HepG2 (cell line): ENCODE measurements around the gene NXPE3. TPM values are rescaled to one million over a fixed set of nuclear protein-coding genes. Genes with fewer than 3 reads are reported as not detected.

ENCODE experiments used
- ATAC-seq: fragments of 200-7000 bp; cut with Tn5 transposase; 3 replicates; pipeline ENCODE4 v1.9.1; 2020; ENCODE audit warnings: mild to moderate bottlenecking, moderate library complexity
- BruUV-seq: library from RNA; stranded (reverse); fragments of 400-500 nt; replicated peaks from 2 replicates; lab custom pipeline; 2021; lab: Mats Ljungman, UMichigan
- CTCF ChIA-PET: fragments of 300-600 bp; formaldehyde crosslinking; extraction: SDS; loops from one replicate; lab custom pipeline; 2021; ENCODE audit warnings: low total read pairs, inconsistent platforms, low intra/inter-chr PET ratio; lab: Yijun Ruan, JAX
- POLR2A ChIA-PET: fragments of 350-600 bp; sonication (Branson Sonifier 250); formaldehyde crosslinking; loops from one replicate; lab custom pipeline; 2020; ENCODE audit warnings: antibody characterized with exemption, inconsistent platforms; lab: Yijun Ruan, JAX
- DNase-seq: peaks from one replicate; pipeline ENCODE4 v3.0.0-alpha.2; 2015; ENCODE audit warnings: low spot score
- FAIRE-seq: peaks from 3 replicates; lab custom pipeline; 2011; peaks lifted over from hg19 to GRCh38; lab: Jason Lieb, UNC
- H2AFZ ChIP-seq: one replicate; pipeline ENCODE4 v1.6.1; 2011; ENCODE audit warnings: low read length, inconsistent platforms
- H3K27ac ChIP-seq: fragments of 300-600 bp; 3 replicates; pipeline ENCODE4 v1.8.0; 2011; ENCODE audit warnings: mixed run types, mild to moderate bottlenecking, mixed read lengths, low read length, inconsistent platforms; ENCODE audit not compliant: insufficient read depth; ENCODE audit errors: extremely low read length
- H3K27me3 ChIP-seq, 2 experiments: fragments of 200-600 bp in 1 of 2; 2 replicates in 1 of 2; 3 replicates in 1 of 2; pipeline versions ENCODE4 v1.6.0 to v1.8.0; 2011; ENCODE audit warnings: low read length in 2 of 2, mild to moderate bottlenecking in 2 of 2, moderate library complexity in 2 of 2, inconsistent platforms in 1 of 2; ENCODE audit not compliant: insufficient read depth in 2 of 2, control insufficient read depth in 1 of 2
- H3K36me3 ChIP-seq, 2 experiments: fragments of 200-600 bp in 1 of 2; replicated peaks in 1 of 2; 2 replicates in 1 of 2; 3 replicates in 1 of 2; pipeline versions ENCODE4 v1.5.1 to v1.8.0; 2011; ENCODE audit warnings: low read length in 2 of 2, inconsistent platforms in 1 of 2; ENCODE audit not compliant: insufficient read depth in 2 of 2, control insufficient read depth in 1 of 2
- H3K4me1 ChIP-seq: 2 replicates; pipeline ENCODE4 v1.5.1; 2012; ENCODE audit warnings: low read length, inconsistent platforms; ENCODE audit not compliant: insufficient read depth
- H3K4me2 ChIP-seq: 2 replicates; pipeline ENCODE4 v1.6.0; 2011; ENCODE audit warnings: low read depth, low read length, inconsistent platforms
- H3K4me3 ChIP-seq, 3 experiments: fragments of 200-600 bp in 1 of 3; sonication (generic), shearing (Covaris generic) in 1 of 3; replicated peaks in 1 of 3; 2 replicates each; pipeline ENCODE4 v1.5.1; 2011 to 2016; ENCODE audit warnings: low read length in 3 of 3, inconsistent platforms in 2 of 3, low read depth in 2 of 3, mild to moderate bottlenecking in 2 of 3, control low read depth in 1 of 3, mixed read lengths in 1 of 3; ENCODE audit not compliant: insufficient read depth in 1 of 3
- H3K79me2 ChIP-seq: one replicate; pipeline ENCODE4 v1.6.1; 2011; ENCODE audit warnings: low read length, inconsistent platforms; ENCODE audit not compliant: insufficient read depth
- H3K9ac ChIP-seq: 2 replicates; pipeline ENCODE4 v1.6.0; 2011; ENCODE audit warnings: mild to moderate bottlenecking, low read depth, low read length, inconsistent platforms; ENCODE audit not compliant: insufficient read depth
- H3K9me3 ChIP-seq: 2 replicates; pipeline ENCODE4 v1.5.1; 2012; ENCODE audit warnings: mild to moderate bottlenecking, low read length
- H4K20me1 ChIP-seq: 2 replicates; pipeline ENCODE4 v1.6.0; 2011; ENCODE audit warnings: inconsistent platforms, mild to moderate bottlenecking, low read length, moderate library complexity; ENCODE audit not compliant: insufficient read depth
- CCAR2 ChIP-seq: fragments of 200-400 bp; formaldehyde crosslinking; optimal IDR thresholded peaks from 2 replicates; pipeline ENCODE3; 2018; ENCODE audit warnings: low read depth, mild to moderate bottlenecking, low read length, moderate library complexity
- ELF1 ChIP-seq: sonication (generic); formaldehyde crosslinking; IDR thresholded peaks from 2 replicates; pipeline ENCODE4 v1.4.0; 2020; ENCODE audit warnings: missing genetic modification reagents
- ETV5 ChIP-seq: IDR thresholded peaks from 2 replicates; pipeline ENCODE4 v1.6.1; 2018; ENCODE audit warnings: missing biosample characterization, missing genetic modification reagents, inconsistent platforms, borderline replicate concordance
- GATAD1 ChIP-seq: IDR thresholded peaks from 2 replicates; pipeline ENCODE4 v1.6.1; 2016; ENCODE audit warnings: missing genetic modification reagents, missing compliant biosample characterization
- HES4 ChIP-seq: sonication (generic); formaldehyde crosslinking; IDR thresholded peaks from 2 replicates; pipeline ENCODE4 v1.9.0; 2021; ENCODE audit warnings: mild to moderate bottlenecking, missing genetic modification reagents, borderline replicate concordance
- HNRNPH1 ChIP-seq: fragments of 200-400 bp; formaldehyde crosslinking; optimal IDR thresholded peaks from 2 replicates; pipeline ENCODE3; 2017; ENCODE audit warnings: mild to moderate bottlenecking, low read depth, low read length
- NR2F1 ChIP-seq, 2 experiments: fragments of 450-650 bp in 1 of 2; formaldehyde crosslinking in 1 of 2; IDR thresholded peaks; 2 replicates each; pipeline versions ENCODE4 v1.5.0 to v1.6.1; 2016 to 2020; ENCODE audit warnings: mild to moderate bottlenecking in 1 of 2, missing compliant biosample characterization in 1 of 2, missing genetic modification reagents in 1 of 2, moderate library complexity in 1 of 2
- SIN3B ChIP-seq: fragments of 150-350 bp; IDR thresholded peaks from 2 replicates; pipeline ENCODE4 v1.6.1; 2014; ENCODE audit warnings: low read length
- SNAPC2 ChIP-seq: sonication (generic); formaldehyde crosslinking; IDR thresholded peaks from 2 replicates; pipeline ENCODE4 v1.8.1; 2022; ENCODE audit warnings: mild to moderate bottlenecking, missing genetic modification reagents
- SYNCRIP ChIP-seq: fragments of 200-400 bp; formaldehyde crosslinking; IDR thresholded peaks from 2 replicates; pipeline ENCODE4 v1.6.1; 2018; ENCODE audit warnings: mild to moderate bottlenecking, low read depth, low read length; ENCODE audit not compliant: insufficient read depth
- TEAD3 ChIP-seq: optimal IDR thresholded peaks from 2 replicates; pipeline ENCODE3; 2016; ENCODE audit warnings: borderline replicate concordance
- XBP1 ChIP-seq: sonication (generic); formaldehyde crosslinking; IDR thresholded peaks from 2 replicates; pipeline ENCODE4 v1.5.0; 2020; ENCODE audit warnings: missing genetic modification reagents
- ZNF20 ChIP-seq: sonication (generic); formaldehyde crosslinking; IDR thresholded peaks from 2 replicates; pipeline ENCODE4 v1.4.0; 2020; ENCODE audit warnings: mild to moderate bottlenecking, moderate library complexity, missing genetic modification reagents
- ZNF234 ChIP-seq: sonication (generic); formaldehyde crosslinking; conservative IDR thresholded peaks from 2 replicates; pipeline ENCODE4 v1.5.1; 2020; ENCODE audit warnings: mild to moderate bottlenecking, missing genetic modification reagents
- ZNF256 ChIP-seq: sonication (generic); formaldehyde crosslinking; conservative IDR thresholded peaks from 2 replicates; pipeline ENCODE4 v1.4.0; 2020; ENCODE audit warnings: missing genetic modification reagents
- ZNF605 ChIP-seq: sonication (generic); formaldehyde crosslinking; IDR thresholded peaks from 2 replicates; pipeline ENCODE4 v1.8.0; 2022; ENCODE audit warnings: mild to moderate bottlenecking, missing genetic modification reagents
- ZNF674 ChIP-seq: sonication (generic); formaldehyde crosslinking; IDR thresholded peaks from 2 replicates; pipeline ENCODE4 v1.5.0; 2020; ENCODE audit warnings: low read depth, mild to moderate bottlenecking, missing genetic modification reagents
- WGBS: methylation state at CpG from one replicate; pipeline ENCODE4 v1.1.6; 2017; ENCODE audit warnings: low lambda C conversion rate; 5-methylcytosine and 5-hydroxymethylcytosine counted together
- in situ Hi-C: cut with HindIII; loops from 2 replicates; pipeline ENCODE4 v1.10.0; 2017; ENCODE audit warnings: low pct_unique_long_range_greater_than_20kb; ENCODE audit not compliant: extremely low pct_ligation_motif_present
- intact Hi-C: fragments of 100-400 bp; cut with micrococcal nuclease; formaldehyde crosslinking; loops from one replicate; pipeline ENCODE4 v1.10.0; 2022; ENCODE audit not compliant: unreplicated experiment
- polyA plus RNA-seq, 8 experiments: library from polyadenylated mRNA; depleted of rRNA in 3 of 8; stranded (reverse) in 7 of 8; unstranded in 1 of 8; fragments of >200 nt; fragmentation: Illumina TruSeq in 4 of 8; extraction: Trizol in 4 of 8; gene quantifications; 2 replicates each; pipeline versions ENCODE4 v1.2.1 to v1.2.3, GENCODE V29; 2011 to 2016; ENCODE audit warnings: low read depth in 4 of 8, missing spikeins in 1 of 8, mixed read lengths in 1 of 8; ENCODE audit not compliant: insufficient read depth in 1 of 8
- total RNA-seq, 5 experiments: library from RNA; depleted of rRNA; stranded (reverse); fragments of >200 nt; fragmentation: Illumina TruSeq; extraction: Trizol; gene quantifications; 2 replicates each; pipeline ENCODE4 v1.2.3, GENCODE V29; 2016; ENCODE audit warnings: low read depth in 1 of 5
- TF ChIP-seq, protein P1 (sequence below): sonication (generic); formaldehyde crosslinking; IDR thresholded peaks from 2 replicates; pipeline ENCODE4 v1.5.0; 2020; ENCODE audit warnings: missing genetic modification reagents
- TF ChIP-seq, protein P2 (sequence below): sonication (generic); formaldehyde crosslinking; IDR thresholded peaks from 2 replicates; pipeline ENCODE4 v1.4.0; 2020; ENCODE audit warnings: missing genetic modification reagents
- TF ChIP-seq, protein P3 (sequence below): sonication (generic); formaldehyde crosslinking; IDR thresholded peaks from 2 replicates; pipeline ENCODE4 v1.5.0; 2020; ENCODE audit warnings: missing genetic modification reagents

NXPE3 gene
- total and polyA plus RNA-seq, 2 of the 13 experiments (the other 11 are each of a cell fraction or from before 2014, with no cell fraction given), result 3.5 to 4.7 TPM

DNA sequence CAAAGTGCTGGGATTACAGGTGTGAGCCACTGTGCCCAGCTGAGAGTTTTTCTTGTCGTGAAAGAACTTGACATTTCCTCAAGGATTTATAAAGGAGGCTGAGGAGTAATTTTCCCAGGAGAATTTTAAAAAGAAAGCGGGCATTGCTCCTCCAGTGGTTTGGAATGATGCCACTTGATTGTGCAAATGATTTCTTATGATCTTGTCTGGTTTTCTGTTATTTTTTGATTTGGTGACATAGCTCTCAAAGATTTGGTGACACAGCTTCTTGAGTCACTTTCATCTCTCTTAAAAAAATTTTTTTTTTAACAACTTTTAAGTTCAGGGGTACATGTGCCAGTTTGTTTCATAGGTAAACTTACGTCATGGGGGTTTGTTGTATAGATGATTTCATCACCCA is 45.7 kb downstream of the NXPE3 start (continued):
- TF ChIP-seq, protein P1, sequence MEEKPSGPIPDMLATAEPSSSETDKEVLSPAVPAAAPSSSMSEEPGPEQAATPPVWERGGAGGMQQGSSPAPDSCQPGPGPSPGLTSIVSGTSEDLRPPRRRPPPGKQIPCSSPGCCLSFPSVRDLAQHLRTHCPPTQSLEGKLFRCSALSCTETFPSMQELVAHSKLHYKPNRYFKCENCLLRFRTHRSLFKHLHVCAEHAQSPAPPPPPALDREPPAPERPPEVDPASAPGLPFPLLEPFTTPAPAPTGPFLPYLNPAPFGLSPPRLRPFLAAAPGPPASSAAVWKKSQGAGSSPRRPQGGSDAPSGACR (CRISPR knock-in tag), result no peak
- no peak for TF ChIP-seq XBP1

DNA sequence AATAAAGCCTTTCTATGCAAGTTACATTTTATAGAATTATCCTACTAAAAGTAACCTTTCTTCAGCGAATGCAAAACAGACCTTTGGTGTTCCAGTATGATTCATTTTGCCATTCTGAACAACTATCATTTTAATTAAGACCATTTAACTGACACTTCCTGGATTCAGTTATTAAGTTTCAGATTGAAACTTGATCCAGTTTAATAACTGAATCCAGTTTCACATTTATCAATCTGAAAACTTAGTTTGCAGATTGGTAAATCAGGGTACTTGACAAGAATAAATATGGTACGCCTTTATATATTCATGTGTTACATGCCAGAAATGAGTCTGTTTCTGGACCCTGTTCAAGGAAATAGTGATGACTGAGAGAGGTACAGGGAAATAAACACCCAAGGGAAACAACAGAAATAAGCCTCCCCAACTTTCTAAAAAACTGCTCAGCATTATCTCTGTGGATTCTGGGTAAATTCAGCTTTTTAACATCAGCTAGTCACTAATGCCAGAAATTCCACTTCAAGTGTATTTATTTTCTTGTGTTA is 47.0 kb downstream of the NXPE3 start:
- Histone ChIP-seq H3K9ac (no peak overlapping the region), H4K20me1 (no peaks in the 10 kb centered on the region), H3K27me3 (no peaks in the 10 kb centered on the region), H3K9me3 (no peaks in the 10 kb centered on the region), H3K4me1 (peaks cover 29% of the 10 kb centered on the region), H3K4me3 (no peak overlapping the region), H3K4me2 (no peak overlapping the region), H3K36me3 (no peaks in the 10 kb centered on the region; a peak in 1 of 5 replicates), H2AFZ (no peak overlapping the region), H3K79me2 (no peaks in the 10 kb centered on the region), H3K27ac (no peak overlapping the region)
- DNase-seq, result no peak
- CTCF ChIA-PET, result no interaction called here
- TF ChIP-seq NR2F1 (CRISPR knock-in tag; IDR thresholded peaks at IDR 0.05) (no peak), ZNF256 (no peak), HES4 (CRISPR knock-in tag) (no peak), ELF1 (CRISPR knock-in tag) (no peak), HNRNPH1 (no peak), SIN3B (no peak), GATAD1 (CRISPR knock-in tag) (no peak), ZNF20 (CRISPR knock-in tag) (no peak), CCAR2 (no peak), ZNF234 (CRISPR knock-in tag) (no peak), ZNF605 (CRISPR knock-in tag) (no peak), SYNCRIP (no peak), ZNF674 (no peak), ETV5 (CRISPR knock-in tag) (no peak), TEAD3 (CRISPR knock-in tag) (no peak), SNAPC2 (CRISPR knock-in tag) (no peak)
- TF ChIP-seq, protein P2, sequence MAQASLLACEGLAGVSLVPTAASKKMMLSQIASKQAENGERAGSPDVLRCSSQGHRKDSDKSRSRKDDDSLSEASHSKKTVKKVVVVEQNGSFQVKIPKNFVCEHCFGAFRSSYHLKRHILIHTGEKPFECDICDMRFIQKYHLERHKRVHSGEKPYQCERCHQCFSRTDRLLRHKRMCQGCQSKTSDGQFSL, result no peak
- TF ChIP-seq, protein P3, sequence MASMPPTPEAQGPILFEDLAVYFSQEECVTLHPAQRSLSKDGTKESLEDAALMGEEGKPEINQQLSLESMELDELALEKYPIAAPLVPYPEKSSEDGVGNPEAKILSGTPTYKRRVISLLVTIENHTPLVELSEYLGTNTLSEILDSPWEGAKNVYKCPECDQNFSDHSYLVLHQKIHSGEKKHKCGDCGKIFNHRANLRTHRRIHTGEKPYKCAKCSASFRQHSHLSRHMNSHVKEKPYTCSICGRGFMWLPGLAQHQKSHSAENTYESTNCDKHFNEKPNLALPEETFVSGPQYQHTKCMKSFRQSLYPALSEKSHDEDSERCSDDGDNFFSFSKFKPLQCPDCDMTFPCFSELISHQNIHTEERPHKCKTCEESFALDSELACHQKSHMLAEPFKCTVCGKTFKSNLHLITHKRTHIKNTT (CRISPR knock-in tag), result no peak
- intact Hi-C loops, result no loop called here
- in situ Hi-C loops, result no loop called here
- FAIRE-seq, result no peak
- no TSS peak for BruUV-seq
- POLR2A ChIA-PET, result interaction anchor here (1.3 kb wide), 1 partner anchor 33 kb away, joined by 3 read pairs; no protein-coding TSS in a partner anchor
- no peak for ATAC-seq
- 94% methylated on average over 2 of the region's 2 CpGs for WGBS
